Caco-2 (cell line): ENCODE measurements around the gene APBB1IP. TPM values are rescaled to one million over a fixed set of nuclear protein-coding genes. Genes with fewer than 3 reads are reported as not detected.

ENCODE experiments used
- BruUV-seq: library from RNA; stranded (reverse); fragments of 400-500 nt; replicated peaks from 2 replicates; lab custom pipeline; 2021; lab: Mats Ljungman, UMichigan
- CTCF ChIA-PET: fragments of 300-600 bp; sonication (Branson Sonifier 250); formaldehyde crosslinking; loops from one replicate; lab custom pipeline; 2022; ENCODE audit warnings: antibody characterized with exemption; lab: Charles Lee
- POLR2A ChIA-PET: fragments of 300-600 bp; sonication (Branson Sonifier 250); formaldehyde crosslinking; loops from one replicate; lab custom pipeline; 2022; ENCODE audit warnings: antibody characterized with exemption; lab: Charles Lee
- DNase-seq, 2 experiments: peaks; one replicate each; pipeline versions ENCODE4 v3.0.0 to v3.0.0-alpha.2; 2020 to 2022
- H3K27me3 ChIP-seq: replicated peaks from 2 replicates; pipeline ENCODE4 v1.6.0; 2011; ENCODE audit warnings: low read length; ENCODE audit not compliant: control insufficient read depth, insufficient read depth
- H3K36me3 ChIP-seq: 2 replicates; pipeline ENCODE4 v1.5.1; 2011; ENCODE audit warnings: low read length; ENCODE audit not compliant: control insufficient read depth, insufficient read depth
- H3K4me1 ChIP-seq: fragments of 250-450 bp; sonication (Bioruptor Pico); 2 replicates; pipeline ENCODE4 v1.5.1; 2020; ENCODE audit warnings: mild to moderate bottlenecking
- H3K4me3 ChIP-seq: 2 replicates; pipeline ENCODE4 v1.5.1; 2011; ENCODE audit warnings: low read depth, mild to moderate bottlenecking, control low read depth, low read length
- H3K9me3 ChIP-seq: fragments of 250-450 bp; sonication (Bioruptor Pico); 2 replicates; pipeline ENCODE4 v1.5.1; 2020; ENCODE audit warnings: mild to moderate bottlenecking, moderate library complexity
- H3K27ac Mint-ChIP-seq: one replicate; pipeline ENCODE4 v1.8.0; 2022; ENCODE audit warnings: mixed read lengths; ENCODE audit not compliant: unreplicated experiment
- H3K27me3 Mint-ChIP-seq: one replicate; pipeline ENCODE4 v1.8.0; 2022; ENCODE audit warnings: mixed read lengths; ENCODE audit not compliant: insufficient read depth, unreplicated experiment
- H3K36me3 Mint-ChIP-seq: one replicate; pipeline ENCODE4 v1.8.0; 2022; ENCODE audit warnings: mild to moderate bottlenecking, mixed read lengths; ENCODE audit not compliant: insufficient read depth, unreplicated experiment
- H3K4me1 Mint-ChIP-seq: one replicate; pipeline ENCODE4 v1.8.0; 2022; ENCODE audit warnings: low read depth, mixed read lengths; ENCODE audit not compliant: unreplicated experiment
- H3K4me3 Mint-ChIP-seq: one replicate; pipeline ENCODE4 v1.8.0; 2022; ENCODE audit warnings: mild to moderate bottlenecking, moderate library complexity, mixed read lengths; ENCODE audit not compliant: unreplicated experiment
- H3K9me3 Mint-ChIP-seq: one replicate; pipeline ENCODE4 v1.8.0; 2022; ENCODE audit warnings: mixed read lengths; ENCODE audit not compliant: unreplicated experiment
- CTCF ChIP-seq, 2 experiments: fragments of 200-600 bp in 1 of 2; IDR thresholded peaks; 1 replicate in 1 of 2; 2 replicates in 1 of 2; pipeline versions ENCODE4 v1.5.1 to v1.8.0; 2011 to 2022; ENCODE audit warnings: antibody characterized with exemption in 1 of 2, control low read depth in 1 of 2, inconsistent platforms in 1 of 2, low read depth in 1 of 2, low read length in 1 of 2, mild to moderate bottlenecking in 1 of 2, moderate library complexity in 1 of 2; ENCODE audit not compliant: insufficient read depth in 1 of 2, severe bottlenecking in 1 of 2, unreplicated experiment in 1 of 2
- intact Hi-C: fragments of 100-400 bp; cut with micrococcal nuclease; formaldehyde crosslinking; loops from one replicate; pipeline ENCODE4 v1.10.0; 2022; ENCODE audit not compliant: unreplicated experiment
- total RNA-seq: library from RNA; stranded (reverse); gene quantifications from 2 replicates; pipeline ENCODE4 v1.2.3, GENCODE V29; 2022

APBB1IP gene
- total RNA-seq, 1 experiment from 2014 or later = 0.14 TPM

- no peak for DNase-seq
- H3K27me3 ChIP-seq = no peaks in the 10 kb centered on the region
- H3K4me3 ChIP-seq = no peak overlapping the region
- POLR2A ChIA-PET = no interaction called here
- no peaks in the 10 kb centered on the region for H3K9me3 ChIP-seq
- Mint-ChIP-seq H3K27me3 (no peaks in the 10 kb centered on the region), H3K4me1 (peaks cover 14% of the 10 kb centered on the region), H3K27ac (no peak overlapping the region), H3K36me3 (no peaks in the 10 kb centered on the region), H3K4me3 (no peak overlapping the region), H3K9me3 (peaks cover 33% of the 10 kb centered on the region)
- CTCF ChIA-PET = no interaction called here
- intact Hi-C loops = no loop called here
- no peak for TF ChIP-seq CTCF (IDR thresholded peaks at IDR 0.05; ENCODE audit: insufficient read depth in 1 of 2, low read depth in 1 of 2, low read length in 1 of 2, severe bottlenecking in 1 of 2, unreplicated experiment in 1 of 2)
- no peaks in the 10 kb centered on the region for H3K36me3 ChIP-seq
- BruUV-seq = no TSS peak
- H3K4me1 ChIP-seq = no peaks in the 10 kb centered on the region
Measured at GRCh38 chr10:26439406-26440087, 1.4 kb downstream of the APBB1IP start.

GRCh38 chr10:26440088-26440470, 1.9 kb downstream of the APBB1IP start:
- no peaks in the 10 kb centered on the region for H3K4me1 ChIP-seq
- ChIA-PET CTCF (no interaction called here), POLR2A (no interaction called here)
- no peaks in the 10 kb centered on the region for H3K36me3 ChIP-seq
- BruUV-seq = no TSS peak
- H3K27me3 ChIP-seq = no peaks in the 10 kb centered on the region
- H3K4me3 Mint-ChIP-seq = no peak overlapping the region
- no peaks in the 10 kb centered on the region for H3K27me3 Mint-ChIP-seq
- intact Hi-C loops = no loop called here
- no peak for DNase-seq
- no peaks in the 10 kb centered on the region for H3K9me3 ChIP-seq
- TF ChIP-seq CTCF (IDR thresholded peaks at IDR 0.05; ENCODE audit: insufficient read depth in 1 of 2, low read depth in 1 of 2, low read length in 1 of 2, severe bottlenecking in 1 of 2, unreplicated experiment in 1 of 2) = no peak
- H3K4me3 ChIP-seq = no peak overlapping the region
- H3K36me3 Mint-ChIP-seq = no peaks in the 10 kb centered on the region
- peaks cover 30% of the 10 kb centered on the region for H3K9me3 Mint-ChIP-seq
- H3K27ac Mint-ChIP-seq = no peak overlapping the region
- H3K4me1 Mint-ChIP-seq = peaks cover 14% of the 10 kb centered on the region

- ChIA-PET CTCF (no interaction called here), POLR2A (no interaction called here)
- Histone ChIP-seq H3K4me1 (no peaks in the 10 kb centered on the region), H3K36me3 (no peaks in the 10 kb centered on the region), H3K4me3 (no peak overlapping the region), H3K9me3 (no peaks in the 10 kb centered on the region), H3K27me3 (no peaks in the 10 kb centered on the region)
- no peak for DNase-seq
- intact Hi-C loops = no loop called here
- Mint-ChIP-seq H3K27ac (no peak overlapping the region), H3K9me3 (peaks cover 21% of the 10 kb centered on the region), H3K27me3 (no peaks in the 10 kb centered on the region), H3K4me1 (peaks cover 11% of the 10 kb centered on the region), H3K36me3 (no peaks in the 10 kb centered on the region), H3K4me3 (no peak overlapping the region)
- no peak for TF ChIP-seq CTCF (IDR thresholded peaks at IDR 0.05; ENCODE audit: insufficient read depth in 1 of 2, low read depth in 1 of 2, low read length in 1 of 2, severe bottlenecking in 1 of 2, unreplicated experiment in 1 of 2)
- no TSS peak for BruUV-seq
Measured at GRCh38 chr10:26441491-26442214, 3.5 kb downstream of the APBB1IP start.
